Anterior cingulate cortex (tissue), 58 donors: Measurements from ENCODE around the gene SLC29A4.
"Not testable (repeated sequence)": the region's sequence is repeated elsewhere in the genome, so short reads cannot be mapped to it uniquely, and the experiment has no call there.

Source experiments
- DNase-seq, 58 donors: peaks; one replicate each; lab custom pipeline; 2025; lab: John Stamatoyannopoulos, UW

Gene SLC29A4

GRCh38 chr7:5318613-5319012 is 35.9 kb downstream of the SLC29A4 start:
- not testable (repeated sequence) for DNase-seq

- no peak for DNase-seq
Measured at GRCh38 chr7:5320391-5320790, 37.6 kb downstream of the SLC29A4 start.

DNA sequence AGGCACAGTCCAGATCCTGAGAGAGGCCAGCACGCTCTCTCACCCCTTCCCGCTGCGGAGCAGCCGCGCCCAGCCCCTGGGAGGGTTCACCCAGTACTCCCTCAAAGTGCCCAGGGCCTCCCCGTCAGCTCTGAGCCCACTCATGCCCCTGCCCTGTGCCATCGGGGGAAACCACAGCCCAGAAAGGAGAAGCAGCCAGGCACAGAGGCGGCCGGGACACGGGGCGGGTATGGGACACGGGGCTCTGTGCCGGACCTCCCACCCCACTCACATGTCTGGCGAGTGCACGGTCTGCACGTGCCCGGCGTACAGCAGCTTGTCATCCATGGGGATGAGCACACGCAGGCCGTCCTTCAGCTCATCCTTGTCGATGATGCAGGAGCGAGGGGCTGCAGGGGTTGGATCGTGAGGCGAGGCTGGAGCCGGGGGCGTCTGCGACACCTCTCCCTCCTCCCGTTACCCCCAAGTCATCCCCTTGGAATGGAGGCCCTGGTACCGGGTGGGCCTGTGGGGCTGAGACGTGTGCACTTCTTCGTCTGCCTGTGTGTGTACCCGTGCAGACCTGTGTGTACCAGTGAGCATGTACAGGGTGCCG is 38.2 kb downstream of the SLC29A4 start:
- DNase-seq = no peak

DNA sequence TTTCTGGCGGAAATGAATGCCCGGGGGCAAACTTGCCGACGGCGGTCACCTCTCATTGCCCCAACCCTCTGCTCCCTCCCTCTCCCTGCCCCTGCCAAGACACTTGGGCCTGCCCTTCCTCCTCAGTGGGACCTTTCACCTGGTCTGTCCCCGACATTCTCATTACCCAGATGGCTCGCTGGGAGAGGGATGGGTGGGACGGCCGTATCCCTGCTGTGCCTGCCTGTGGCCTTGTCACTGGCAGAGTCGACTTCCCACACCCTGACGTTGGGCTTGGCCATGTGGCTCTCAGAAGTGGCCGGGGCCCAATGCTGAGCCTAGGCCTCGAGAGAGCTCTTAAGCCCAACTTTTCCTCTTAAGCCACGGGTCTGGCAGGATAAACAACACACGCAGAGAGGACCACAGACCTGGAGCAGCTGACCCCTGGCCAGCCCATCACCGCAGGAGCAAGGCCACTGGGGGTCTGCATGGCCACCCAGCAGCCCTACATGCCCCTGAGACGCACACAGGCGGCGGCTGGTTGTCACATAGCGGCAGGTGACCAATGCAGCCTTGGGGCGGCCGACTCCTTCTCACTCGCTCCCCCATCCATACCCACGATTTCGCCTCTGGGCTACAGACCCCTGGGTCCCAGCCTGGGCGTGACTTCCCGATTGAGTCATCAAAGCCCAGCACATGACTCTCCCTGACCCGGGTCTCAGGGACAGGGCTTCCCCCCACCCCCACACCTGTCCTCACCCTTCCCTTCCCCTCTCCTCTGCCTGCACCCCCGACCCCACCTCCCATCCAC is 40.1 kb downstream of the SLC29A4 start:
- no peak for DNase-seq

- DNase-seq = not testable (repeated sequence)
Measured at GRCh38 chr7:5323800-5324781, 41.3 kb downstream of the SLC29A4 start.

GRCh38 chr7:5324961-5325360 is 42.2 kb downstream of the SLC29A4 start:
- DNase-seq = no peak

DNA sequence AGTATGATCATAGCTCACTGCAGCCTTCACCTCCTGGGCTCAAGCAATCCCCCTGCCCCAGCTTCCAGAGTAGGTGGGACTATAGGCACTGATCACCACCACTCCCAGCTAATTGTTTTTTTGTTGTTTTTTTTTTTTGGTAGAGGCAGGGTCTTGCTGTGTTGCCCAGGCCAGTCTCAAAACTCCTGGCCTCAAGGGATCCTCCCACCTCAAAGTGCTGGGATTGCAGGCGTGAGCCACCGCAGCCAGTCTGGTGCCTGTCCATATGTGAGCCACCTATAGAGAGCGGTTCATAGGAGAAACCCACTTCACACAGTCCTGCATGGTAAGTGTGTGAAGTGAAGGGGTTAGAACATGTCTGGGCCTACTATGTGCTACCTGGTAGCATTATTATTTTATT is 47.5 kb downstream of the SLC29A4 start:
- no peak for DNase-seq

- no peak for DNase-seq
Measured at GRCh38 chr7:5332579-5332978, 49.8 kb downstream of the SLC29A4 start.

DNA sequence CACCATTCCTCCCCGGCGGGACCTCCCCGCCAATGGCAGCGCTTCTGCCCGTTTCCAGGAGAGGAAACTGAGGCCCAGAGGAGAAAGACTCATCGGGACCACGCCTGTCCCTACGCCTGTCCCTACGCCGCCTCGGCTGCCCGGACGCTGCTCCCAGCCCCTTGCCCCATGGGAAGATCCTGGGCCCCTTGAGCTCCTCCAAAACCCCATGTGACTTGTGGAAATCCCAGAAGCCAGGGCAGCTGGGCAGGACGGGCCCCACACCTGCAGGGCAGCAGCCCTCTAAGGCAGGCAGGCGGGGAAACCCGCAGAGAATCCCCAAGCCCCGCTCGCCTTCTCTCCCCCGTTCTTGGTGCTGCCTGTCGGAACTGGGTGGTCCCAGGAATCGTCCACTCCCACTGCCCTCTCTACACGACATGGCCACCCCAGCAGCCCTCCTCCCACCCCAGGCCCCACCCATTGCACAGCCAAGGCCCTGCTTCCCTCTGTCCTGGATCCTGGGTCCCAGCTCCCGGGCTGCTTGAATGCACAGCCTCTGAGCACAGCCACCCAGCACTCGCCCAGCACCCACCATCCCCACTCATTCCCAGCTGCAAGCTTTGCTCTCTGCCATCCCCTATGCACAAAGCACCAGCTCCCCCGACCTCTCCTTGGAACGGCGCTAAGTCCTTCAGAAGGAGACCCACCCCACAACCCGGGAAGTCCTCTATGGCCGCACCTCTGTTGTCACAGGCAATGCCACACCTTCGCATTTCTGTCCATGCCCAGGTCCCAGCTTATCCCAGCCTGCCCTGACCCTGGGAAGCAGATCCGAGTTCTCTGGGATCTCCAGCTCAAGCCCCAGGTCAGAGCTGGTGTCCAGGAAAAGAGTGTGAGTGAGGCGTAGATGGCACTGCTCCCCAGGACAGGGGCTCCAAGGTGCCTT is 50.6 kb downstream of the SLC29A4 start:
- no peak for DNase-seq

GRCh38 chr7:5334671-5335070 is 51.9 kb downstream of the SLC29A4 start:
- DNase-seq = peak in 1 of 58 donors; percentile 2

- DNase-seq = no peak
Measured at GRCh38 chr7:5337047-5337446, 54.3 kb downstream of the SLC29A4 start.

DNA sequence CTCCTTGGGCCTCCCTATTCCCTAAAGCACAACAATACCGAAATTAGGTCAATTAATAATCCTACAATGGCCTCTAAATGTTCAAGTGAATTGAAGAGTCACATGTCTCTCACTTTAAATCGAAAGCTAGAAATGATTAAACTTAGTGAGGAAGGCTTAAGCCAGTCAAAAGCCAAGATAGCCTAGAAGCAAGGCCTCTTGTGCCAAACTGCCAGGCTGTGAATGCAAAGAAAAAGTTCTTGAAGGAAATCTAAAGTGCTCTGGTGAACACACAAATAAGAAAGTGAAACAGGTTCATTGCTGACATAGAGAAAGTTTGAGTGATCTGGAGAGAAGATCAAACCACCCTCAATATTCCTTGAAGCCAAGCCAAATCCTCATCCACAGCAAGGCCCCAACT is 57.2 kb downstream of the SLC29A4 start:
- no peak for DNase-seq

GRCh38 chr7:5342631-5343030 is 59.9 kb downstream of the SLC29A4 start:
- DNase-seq = no peak

DNA sequence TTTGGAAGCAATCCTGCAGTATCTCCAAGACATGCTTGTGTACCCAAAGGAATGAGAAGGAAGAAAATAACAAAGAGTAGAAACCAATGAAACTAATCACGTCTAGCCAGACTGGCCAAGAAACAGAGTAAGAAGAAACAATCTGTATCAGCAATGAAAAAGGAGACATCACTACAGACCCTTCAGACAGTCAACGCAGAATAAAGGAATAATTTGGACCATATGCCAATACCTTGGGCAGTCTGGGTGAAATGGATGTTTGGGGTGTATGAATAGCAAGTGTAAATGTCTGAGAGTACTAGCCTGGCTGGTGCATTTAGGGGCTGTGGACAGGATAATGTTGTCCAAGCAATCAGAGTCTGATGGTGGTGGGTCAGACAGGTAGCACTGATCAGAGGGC is 61.1 kb downstream of the SLC29A4 start:
- DNase-seq = no peak

GRCh38 chr7:5344342-5344741 is 61.6 kb downstream of the SLC29A4 start:
- DNase-seq = no peak

- no peak for DNase-seq
Measured at GRCh38 chr7:5345171-5345570, 62.4 kb downstream of the SLC29A4 start.

- DNase-seq = no peak
Measured at GRCh38 chr7:5345671-5346070, 62.9 kb downstream of the SLC29A4 start.

DNA sequence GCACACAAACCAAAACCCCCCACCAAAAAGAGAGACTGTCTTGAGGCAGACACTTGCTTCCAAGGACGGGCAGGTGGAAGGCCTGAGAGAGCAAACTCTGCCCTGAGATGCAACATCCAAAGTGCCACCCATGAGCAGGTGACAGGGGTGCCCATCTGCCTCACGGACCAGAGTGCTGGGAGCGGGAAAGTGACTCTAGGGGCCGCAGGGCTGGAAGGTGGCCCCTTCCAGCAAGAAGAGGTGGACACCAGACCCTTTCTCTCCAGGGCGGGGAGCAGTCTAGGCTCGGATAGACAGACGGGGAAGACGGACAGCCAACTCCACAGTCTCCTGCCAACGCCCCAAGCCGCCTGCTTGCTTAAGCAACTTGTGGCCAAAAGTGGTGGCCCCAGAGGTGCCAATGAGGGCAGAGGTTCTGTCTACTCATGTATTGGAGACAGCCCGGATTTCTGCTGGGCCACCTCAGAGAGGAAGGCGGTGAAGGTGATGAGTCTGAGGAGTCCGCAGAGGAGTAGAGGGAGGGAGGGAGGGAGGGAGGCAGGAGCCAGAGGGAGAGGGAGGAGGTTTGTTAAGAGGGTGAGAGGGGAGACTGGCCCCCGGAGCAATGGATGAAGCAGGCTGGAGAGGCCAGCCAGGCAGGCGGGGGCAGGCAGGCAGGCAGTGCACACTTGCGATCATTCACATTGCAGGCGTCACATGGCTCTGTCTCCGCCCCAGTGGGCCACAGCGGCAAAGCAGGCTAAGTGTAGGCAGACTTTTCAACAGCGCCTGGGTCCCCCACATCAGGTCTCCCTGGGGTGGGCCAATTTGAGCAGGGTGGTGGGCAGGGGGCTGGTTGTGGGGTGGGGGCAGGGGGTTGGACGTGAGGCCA is 65.6 kb downstream of the SLC29A4 start:
- DNase-seq = peak in 10 of 58 donors; percentile 9 to 31 (median 16)

DNA sequence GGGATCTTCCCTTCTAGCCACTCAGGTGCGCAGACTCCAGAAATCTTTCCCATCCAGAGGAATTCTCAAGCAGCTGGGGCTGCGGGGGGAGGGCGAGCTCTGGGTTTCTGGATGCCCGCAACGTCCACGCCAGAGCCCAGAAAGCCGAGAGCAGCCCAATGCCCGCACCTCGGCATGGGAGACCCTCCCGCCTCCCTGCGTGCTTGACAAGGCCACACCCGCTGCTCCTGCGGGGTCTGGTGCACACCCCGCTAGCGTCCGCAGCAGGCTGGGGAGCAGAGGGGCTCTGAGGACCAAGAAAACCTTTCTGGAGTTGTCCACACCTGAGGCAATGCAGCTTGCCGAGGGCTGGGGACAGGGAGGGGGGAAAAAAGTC is 66.2 kb downstream of the SLC29A4 start:
- DNase-seq = no peak
